Panc1 (cell line): ENCODE results near the gene CFAP251. TPM values are rescaled to one million over a fixed set of nuclear protein-coding genes. Genes with fewer than 3 reads are reported as not detected.

Experiments used
- ATAC-seq: fragments of 200-7000 bp; cut with Tn5 transposase; 2 replicates; pipeline ENCODE4 v1.9.1; 2020; ENCODE audit warnings: mild to moderate bottlenecking, moderate library complexity
- BruUV-seq: library from RNA; stranded (reverse); fragments of 400-500 nt; replicated peaks from 2 replicates; lab custom pipeline; 2021; lab: Mats Ljungman, UMichigan
- CTCF ChIA-PET: fragments of 300-600 bp; sonication (Branson Sonifier 250); formaldehyde crosslinking; loops from one replicate; lab custom pipeline; 2022; ENCODE audit warnings: antibody characterized with exemption; lab: Charles Lee
- POLR2A ChIA-PET: fragments of 300-600 bp; sonication (Branson Sonifier 250); formaldehyde crosslinking; loops from one replicate; lab custom pipeline; 2022; ENCODE audit warnings: antibody characterized with exemption; lab: Charles Lee
- DNase-seq: peaks from one replicate; pipeline ENCODE4 v3.0.0-alpha.2; 2010; ENCODE audit warnings: low read depth, low spot score
- H3K27ac ChIP-seq: 2 replicates; pipeline ENCODE4 v1.5.1; 2011; ENCODE audit warnings: mild to moderate bottlenecking, low read length, inconsistent platforms
- H3K27me3 ChIP-seq: fragments of 200-500 bp; sonication (Bioruptor generic); 2 replicates; pipeline ENCODE4 v1.6.0; 2014; ENCODE audit warnings: low read length, inconsistent platforms; ENCODE audit not compliant: control insufficient read depth, insufficient read depth
- H3K36me3 ChIP-seq: fragments of 200-500 bp; sonication (Bioruptor generic); 2 replicates; pipeline ENCODE4 v1.5.1; 2014; ENCODE audit warnings: inconsistent platforms, mild to moderate bottlenecking, low read length, moderate library complexity; ENCODE audit not compliant: control insufficient read depth, insufficient read depth
- H3K4me1 ChIP-seq: 2 replicates; pipeline ENCODE4 v1.5.1; 2011; ENCODE audit warnings: inconsistent platforms, mild to moderate bottlenecking, low read length, moderate library complexity; ENCODE audit not compliant: control insufficient read depth, insufficient read depth
- H3K4me3 ChIP-seq, 2 experiments: 2 replicates each; pipeline ENCODE4 v1.5.1; 2011 to 2012; ENCODE audit warnings: low read depth in 2 of 2, low read length in 2 of 2, mild to moderate bottlenecking in 2 of 2, inconsistent platforms in 1 of 2, moderate library complexity in 1 of 2
- H3K9me3 ChIP-seq: fragments of 200-500 bp; sonication (Bioruptor generic); 2 replicates; pipeline ENCODE4 v1.5.1; 2014; ENCODE audit warnings: low read depth, mild to moderate bottlenecking, inconsistent platforms, low read length, moderate library complexity; ENCODE audit not compliant: control insufficient read depth, insufficient read depth
- CTCF ChIP-seq: fragments of 450-650 bp; IDR thresholded peaks from 2 replicates; pipeline ENCODE4 v1.5.1; 2017; ENCODE audit warnings: mild to moderate bottlenecking
- POLR2AphosphoS5 ChIP-seq: IDR thresholded peaks from 2 replicates; pipeline ENCODE4 v1.6.1; 2012; ENCODE audit warnings: mild to moderate bottlenecking, low read depth, low read length, moderate library complexity
- REST ChIP-seq, 2 experiments: IDR thresholded peaks; 2 replicates each; pipeline ENCODE4 v1.6.1; 2011 to 2012; ENCODE audit warnings: low read depth in 2 of 2, control low read depth in 1 of 2, low read length in 1 of 2, mild to moderate bottlenecking in 1 of 2, moderate library complexity in 1 of 2; ENCODE audit not compliant: insufficient read depth in 1 of 2
- SIN3A ChIP-seq: IDR thresholded peaks from 2 replicates; pipeline ENCODE4 v1.6.1; 2012; ENCODE audit warnings: low read depth, mild to moderate bottlenecking, low read length, moderate library complexity, borderline replicate concordance; ENCODE audit not compliant: insufficient read depth
- TCF7L2 ChIP-seq: IDR thresholded peaks from 2 replicates; pipeline ENCODE4 v1.6.1; 2011; ENCODE audit warnings: mild to moderate bottlenecking, low read depth, low read length, inconsistent platforms
- in situ Hi-C: cut with HindIII; loops from 2 replicates; pipeline ENCODE4 v1.10.0; 2016; ENCODE audit warnings: low sequenced_read_pairs, low pct_unique_long_range_greater_than_20kb
- intact Hi-C: fragments of 100-400 bp; cut with micrococcal nuclease; formaldehyde crosslinking; loops from one replicate; pipeline ENCODE4 v1.10.0; 2022; ENCODE audit not compliant: unreplicated experiment
- total RNA-seq: library from RNA; stranded (reverse); gene quantifications from one replicate; pipeline ENCODE4 v1.2.1, GENCODE V29; 2021; ENCODE audit not compliant: unreplicated experiment

Gene CFAP251
- total RNA-seq, 1 experiment from 2014 or later, result 4.2 TPM

GRCh38 chr12:121946313-121947025 is 28.1 kb downstream of the CFAP251 start:
- Histone ChIP-seq H3K9me3 (no peaks in the 10 kb centered on the region), H3K27me3 (no peaks in the 10 kb centered on the region), H3K36me3 (no peaks in the 10 kb centered on the region), H3K4me1 (no peaks in the 10 kb centered on the region), H3K4me3 (no peak overlapping the region), H3K27ac (no peak overlapping the region)
- in situ Hi-C loops (no loop called here), intact Hi-C loops (no loop called here)
- no peak for ATAC-seq
- POLR2A ChIA-PET, result interaction anchor here (0.5 kb wide), 1 partner anchor 143 kb away, joined by 6 read pairs; no protein-coding TSS in a partner anchor
- CTCF ChIA-PET, result no interaction called here
- DNase-seq, result no peak
- TF ChIP-seq POLR2AphosphoS5, result no peak
- no peak for TF ChIP-seq TCF7L2
- TF ChIP-seq SIN3A, result no peak
- no peak for TF ChIP-seq CTCF
- TF ChIP-seq REST (IDR thresholded peaks at IDR 0.05; ENCODE audit: insufficient read depth in 1 of 2, low read depth in 2 of 2, low read length in 1 of 2), result no peak
- no TSS peak for BruUV-seq

- TF ChIP-seq CTCF (no peak), SIN3A (no peak), POLR2AphosphoS5 (no peak), TCF7L2 (no peak)
- ATAC-seq (no peak), DNase-seq (no peak)
- BruUV-seq, result no TSS peak
- H3K4me3 ChIP-seq, result no peak overlapping the region
- H3K27me3 ChIP-seq, result no peaks in the 10 kb centered on the region
- in situ Hi-C loops, result no loop called here
- H3K4me1 ChIP-seq, result no peaks in the 10 kb centered on the region
- CTCF ChIA-PET, result no interaction called here
- no peaks in the 10 kb centered on the region for H3K9me3 ChIP-seq
- intact Hi-C loops, result no loop called here
- H3K27ac ChIP-seq, result no peak overlapping the region
- H3K36me3 ChIP-seq, result no peaks in the 10 kb centered on the region
- POLR2A ChIA-PET, result no interaction called here
These were observed 29.6 kb downstream of the CFAP251 start for GRCh38 chr12:121947981-121948380.
